HG02759 (cell line): ENCODE data around the gene YIPF2.
A peak's percentile ranks its signal among the peaks of the same experiment; 100 is the strongest.
"Not testable (repeated sequence)": the region's sequence is repeated elsewhere in the genome, so short reads cannot be mapped to it uniquely, and the experiment has no call there.

ENCODE experiments used
- ATAC-seq: cut with Tn5 transposase; IDR thresholded peaks from one replicate; pipeline ENCODE4 v1.9.1; 2021; ENCODE audit warnings: mild to moderate bottlenecking, moderate library complexity; ENCODE audit not compliant: unreplicated experiment

Gene YIPF2

GRCh38 chr19:10941649-10942048, 13.2 kb upstream of the YIPF2 start:
- ATAC-seq, result not testable (repeated sequence)

GRCh38 chr19:10936661-10937084, 8.2 kb upstream of the YIPF2 start:
- no peak for ATAC-seq

- ATAC-seq, result no peak
Measured at GRCh38 chr19:10935371-10936059, 7.1 kb upstream of the YIPF2 start.

- ATAC-seq, result no peak
Measured at GRCh38 chr19:10929402-10929794, 959 bp upstream of the YIPF2 start.

GRCh38 chr19:10927730-10928562, 493 bp downstream of the YIPF2 start:
- peak; percentile 15 for ATAC-seq

- ATAC-seq, result no peak
Measured at GRCh38 chr19:10924597-10924996, 3.8 kb downstream of the YIPF2 start.

- no peak for ATAC-seq
Measured at GRCh38 chr19:10923260-10924112, 5.0 kb downstream of the YIPF2 start.

GRCh38 chr19:10922638-10923014, 5.8 kb downstream of the YIPF2 start:
- no peak for ATAC-seq

GRCh38 chr19:10921910-10922637, 6.4 kb downstream of the YIPF2 start:
- no peak for ATAC-seq

- no peak for ATAC-seq
Measured at GRCh38 chr19:10921199-10921909, 7.1 kb downstream of the YIPF2 start.

- ATAC-seq, result no peak
Measured at GRCh38 chr19:10920781-10921180, 7.7 kb downstream of the YIPF2 start.

- no peak for ATAC-seq
Measured at GRCh38 chr19:10920288-10920655, 8.2 kb downstream of the YIPF2 start.

- ATAC-seq, result no peak
Measured at GRCh38 chr19:10919352-10920287, 8.8 kb downstream of the YIPF2 start.

GRCh38 chr19:10918359-10918758, 10.1 kb downstream of the YIPF2 start:
- no peak for ATAC-seq

GRCh38 chr19:10916602-10917001, 11.8 kb downstream of the YIPF2 start:
- no peak for ATAC-seq

- ATAC-seq, result no peak
Measured at GRCh38 chr19:10915130-10916091, 13.0 kb downstream of the YIPF2 start.

- no peak for ATAC-seq
Measured at GRCh38 chr19:10913716-10914340, 14.6 kb downstream of the YIPF2 start.
